Tibial artery (tissue), 4 donors: ENCODE data around the gene FBN3.
"Not testable (repeated sequence)": the region's sequence is repeated elsewhere in the genome, so short reads cannot be mapped to it uniquely, and the experiment has no call there.

Experiments used
- DNase-seq, 2 donors: peaks; one replicate each; pipeline ENCODE4 v3.0.0-alpha.2; 2019
- H3K27ac ChIP-seq, 2 donors: fragments of 200-600 bp; sonication (generic) in 1 of 2; 1 replicate in 1 of 2; 2 replicates in 1 of 2; pipeline ENCODE4 v1.5.1; 2018 to 2019; ENCODE audit warnings: mild to moderate bottlenecking in 1 of 2
- H3K27me3 ChIP-seq, 2 donors: fragments of 200-600 bp; sonication (generic) in 1 of 2; one replicate each; pipeline versions ENCODE4 v1.5.1 to v1.6.0; 2016 to 2019
- H3K36me3 ChIP-seq, 3 donors: fragments of 200-600 bp; sonication (generic) in 2 of 3; one replicate each; pipeline ENCODE4 v1.5.1; 2016 to 2019; ENCODE audit warnings: mild to moderate bottlenecking in 2 of 3
- H3K4me1 ChIP-seq, 4 donors: fragments of 200-600 bp; sonication (generic) in 2 of 4; 1 replicate in 3 of 4; 2 replicates in 1 of 4; pipeline ENCODE4 v1.5.1; 2016 to 2019
- H3K4me3 ChIP-seq, 2 donors: fragments of 200-600 bp; sonication (generic) in 1 of 2; 1 replicate in 1 of 2; 2 replicates in 1 of 2; pipeline ENCODE4 v1.5.1; 2018 to 2019; ENCODE audit warnings: mild to moderate bottlenecking in 2 of 2
- H3K9me3 ChIP-seq, 3 donors: fragments of 200-600 bp; sonication (generic) in 1 of 3; one replicate each; pipeline ENCODE4 v1.5.1; 2016 to 2019
- intact Hi-C: fragments of 100-400 bp; cut with DNase I; formaldehyde crosslinking; loops from one replicate; pipeline ENCODE4 v1.15.0; 2023; ENCODE audit warnings: low total_unique reads
- TF ChIP-seq, protein P1 (sequence below), 2 experiments: fragments of 200-600 bp in 1 of 2; fragments of 450-650 bp in 1 of 2; IDR thresholded peaks; one replicate each; pipeline ENCODE4 v1.5.1; 2017 to 2019; ENCODE audit warnings: antibody characterized with exemption in 2 of 2, mild to moderate bottlenecking in 1 of 2, moderate library complexity in 1 of 2

FBN3 gene

DNA sequence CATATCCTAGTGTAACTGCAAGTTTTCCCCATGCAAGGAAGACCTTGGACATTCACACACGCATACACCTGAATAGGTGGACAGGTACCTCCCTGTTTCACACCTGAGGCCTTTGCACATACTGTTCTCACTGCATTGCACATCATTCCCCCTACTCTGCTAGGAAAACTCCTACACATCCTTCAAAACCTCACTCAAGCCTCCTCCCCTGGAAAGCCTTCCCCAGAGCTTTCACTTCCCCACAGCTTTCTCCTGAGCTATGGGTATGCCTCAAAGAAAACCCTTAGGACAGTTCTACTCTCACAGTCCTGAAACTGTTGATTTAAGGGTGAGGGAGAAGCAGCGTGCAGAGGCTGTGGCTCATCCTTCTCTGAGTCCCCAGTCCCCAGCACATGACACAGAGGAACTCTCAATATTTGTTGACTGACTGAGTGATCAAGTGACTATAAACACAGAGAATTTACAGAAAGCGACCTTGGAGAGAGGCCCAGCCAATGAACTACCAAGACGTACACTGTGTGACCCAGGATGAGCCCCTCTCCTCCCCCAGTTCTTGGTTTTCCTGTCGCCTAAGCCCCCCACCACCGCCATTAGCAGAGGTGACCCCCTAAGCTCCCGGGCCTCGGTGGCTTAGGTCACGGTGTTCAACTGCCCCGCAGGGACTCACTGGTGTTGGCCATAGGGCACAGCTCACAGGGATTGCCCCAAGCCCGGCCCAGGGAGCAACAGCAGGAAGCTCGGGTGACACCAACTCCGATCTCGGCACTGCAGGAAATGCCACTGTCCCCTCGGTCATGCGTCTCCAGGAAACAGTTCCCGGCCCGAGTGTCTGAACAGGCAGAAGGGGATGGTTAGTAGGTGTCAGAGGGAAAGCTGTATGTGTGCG lies 40.6 kb downstream of the FBN3 start:
- Histone ChIP-seq H3K27ac (no peak overlapping the region), H3K4me3 (no peak overlapping the region), H3K9me3 (no peaks in the 10 kb centered on the region), H3K27me3 (peaks cover 0 to 12% of the 10 kb centered on the region in 2 donors), H3K4me1 (no peaks in the 10 kb centered on the region), H3K36me3 (no peaks in the 10 kb centered on the region)
- TF ChIP-seq, protein P1, sequence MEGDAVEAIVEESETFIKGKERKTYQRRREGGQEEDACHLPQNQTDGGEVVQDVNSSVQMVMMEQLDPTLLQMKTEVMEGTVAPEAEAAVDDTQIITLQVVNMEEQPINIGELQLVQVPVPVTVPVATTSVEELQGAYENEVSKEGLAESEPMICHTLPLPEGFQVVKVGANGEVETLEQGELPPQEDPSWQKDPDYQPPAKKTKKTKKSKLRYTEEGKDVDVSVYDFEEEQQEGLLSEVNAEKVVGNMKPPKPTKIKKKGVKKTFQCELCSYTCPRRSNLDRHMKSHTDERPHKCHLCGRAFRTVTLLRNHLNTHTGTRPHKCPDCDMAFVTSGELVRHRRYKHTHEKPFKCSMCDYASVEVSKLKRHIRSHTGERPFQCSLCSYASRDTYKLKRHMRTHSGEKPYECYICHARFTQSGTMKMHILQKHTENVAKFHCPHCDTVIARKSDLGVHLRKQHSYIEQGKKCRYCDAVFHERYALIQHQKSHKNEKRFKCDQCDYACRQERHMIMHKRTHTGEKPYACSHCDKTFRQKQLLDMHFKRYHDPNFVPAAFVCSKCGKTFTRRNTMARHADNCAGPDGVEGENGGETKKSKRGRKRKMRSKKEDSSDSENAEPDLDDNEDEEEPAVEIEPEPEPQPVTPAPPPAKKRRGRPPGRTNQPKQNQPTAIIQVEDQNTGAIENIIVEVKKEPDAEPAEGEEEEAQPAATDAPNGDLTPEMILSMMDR (IDR thresholded peaks at IDR 0.05): no peak
- intact Hi-C loops: no loop called here
- DNase-seq: no peak

DNA sequence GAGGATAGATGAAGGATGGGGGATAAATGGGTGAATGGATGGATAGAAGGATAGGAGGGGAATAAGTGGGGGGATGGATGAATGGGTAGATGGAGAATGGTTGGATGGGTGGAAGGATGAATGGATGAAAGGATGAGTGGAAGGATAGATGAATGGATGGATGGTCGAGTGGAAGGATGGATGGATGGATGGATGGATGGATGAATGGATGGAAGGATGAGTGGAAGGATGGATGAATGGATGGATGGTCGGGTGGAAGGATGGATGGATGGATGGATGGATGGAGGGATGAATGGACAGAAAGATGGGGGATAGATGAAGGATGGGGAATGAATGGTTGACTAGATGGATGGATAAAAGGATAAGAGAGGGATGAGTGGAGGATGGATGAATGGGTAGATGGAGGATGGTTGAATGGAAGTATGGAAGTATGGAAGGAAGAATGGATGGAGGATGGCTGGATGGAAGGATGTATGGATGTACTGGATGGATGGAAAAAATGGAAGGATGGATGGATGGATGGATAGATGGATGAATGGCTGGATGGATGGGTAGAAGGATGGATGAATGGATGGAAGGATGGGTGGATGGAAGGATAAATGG lies 42.0 kb downstream of the FBN3 start:
- peaks cover 0 to 12% of the 10 kb centered on the region in 2 donors for H3K27me3 ChIP-seq
- H3K27ac ChIP-seq: no peak overlapping the region
- no peaks in the 10 kb centered on the region for H3K9me3 ChIP-seq
- H3K4me3 ChIP-seq: no peak overlapping the region
- TF ChIP-seq, protein P1 (IDR thresholded peaks at IDR 0.05): no peak
- DNase-seq: no peak
- H3K36me3 ChIP-seq: no peaks in the 10 kb centered on the region
- no peaks in the 10 kb centered on the region for H3K4me1 ChIP-seq
- intact Hi-C loops: no loop called here

DNA sequence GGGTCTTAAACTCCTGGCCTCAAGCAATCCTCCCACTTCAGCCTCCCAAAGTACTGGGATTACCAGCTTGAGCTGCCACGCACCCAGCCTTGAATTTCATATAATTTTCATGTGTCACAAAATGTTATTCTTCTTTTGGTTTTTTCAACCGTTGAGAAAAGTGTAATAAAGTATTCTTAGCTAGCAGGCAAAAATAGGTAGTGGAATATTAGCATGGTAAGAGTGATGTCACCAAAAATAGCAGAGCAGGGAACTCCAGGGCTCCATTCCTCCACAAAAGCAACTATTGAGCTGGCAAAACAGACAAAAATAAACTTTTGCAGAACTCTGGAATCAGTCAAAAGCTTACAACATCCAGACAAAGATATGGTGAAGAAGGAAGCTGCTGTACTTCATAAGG lies 43.9 kb downstream of the FBN3 start:
- Histone ChIP-seq H3K36me3 (no peaks in the 10 kb centered on the region), H3K27me3 (peaks cover 0 to 9% of the 10 kb centered on the region in 2 donors), H3K4me1 (no peaks in the 10 kb centered on the region), H3K9me3 (no peaks in the 10 kb centered on the region), H3K4me3 (no peak overlapping the region), H3K27ac (no peak overlapping the region)
- TF ChIP-seq, protein P1 (IDR thresholded peaks at IDR 0.05): no peak
- no peak for DNase-seq
- intact Hi-C loops: no loop called here

DNA sequence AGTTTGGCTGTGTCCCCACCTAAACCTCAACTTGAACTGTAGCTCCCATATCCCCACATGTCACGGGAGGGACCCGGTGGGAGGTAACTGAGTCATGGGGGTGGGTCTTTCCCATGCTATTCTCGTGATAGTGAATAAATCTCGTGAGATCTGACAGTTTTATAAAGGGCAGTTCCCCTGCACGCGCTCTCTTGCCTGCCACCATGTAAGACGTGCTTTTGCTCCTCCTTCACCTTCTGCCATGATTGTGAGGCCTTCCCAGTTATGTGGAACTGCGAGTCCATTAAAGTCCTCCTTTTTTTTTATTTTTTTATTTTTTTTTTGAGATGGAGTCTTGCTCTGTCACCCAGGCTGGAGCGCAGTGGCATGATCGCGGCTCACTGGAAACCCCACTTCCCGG lies 47.5 kb downstream of the FBN3 start:
- H3K27me3 ChIP-seq, DNase-seq, H3K27ac ChIP-seq, H3K4me1 ChIP-seq, H3K4me3 ChIP-seq, H3K9me3 ChIP-seq, H3K36me3 ChIP-seq, intact Hi-C loops: not testable (repeated sequence)

DNA sequence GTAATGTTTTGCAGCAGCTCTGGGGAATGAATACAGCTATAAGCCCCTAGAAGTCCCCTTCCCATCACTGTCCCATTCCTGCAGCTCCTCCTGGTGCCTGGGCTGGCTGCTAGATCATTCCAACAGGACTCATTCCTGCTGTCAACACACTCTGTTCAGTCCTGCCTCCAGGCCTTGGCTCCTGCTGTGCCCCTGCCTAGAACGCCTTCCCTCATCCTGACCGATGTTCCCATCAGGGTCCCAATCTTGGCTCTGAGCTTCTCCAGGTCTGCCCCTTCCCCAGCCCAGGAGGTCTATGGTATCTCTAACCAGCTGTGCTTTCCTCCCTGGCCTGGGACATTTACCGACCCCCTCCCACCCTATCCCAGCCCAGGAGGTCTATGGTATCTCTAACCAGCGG lies 48.1 kb downstream of the FBN3 start:
- Histone ChIP-seq H3K9me3 (peaks cover 0 to 13% (median 11%) of the 10 kb centered on the region in 3 donors), H3K4me1 (no peaks in the 10 kb centered on the region), H3K36me3 (no peaks in the 10 kb centered on the region), H3K4me3 (no peak overlapping the region), H3K27me3 (no peaks in the 10 kb centered on the region), H3K27ac (no peak overlapping the region)
- DNase-seq: no peak
- intact Hi-C loops: no loop called here
- TF ChIP-seq, protein P1 (IDR thresholded peaks at IDR 0.05): no peak
